Endothelial cell (in vitro differentiated cells): ENCODE results near the gene OGFRL1. TPM values are rescaled to one million over a fixed set of nuclear protein-coding genes. Genes with fewer than 3 reads are reported as not detected.

Source experiments
- DNase-seq: peaks from one replicate; pipeline ENCODE4 v3.0.0; 2021; ENCODE audit warnings: low spot score
- H3K27ac Mint-ChIP-seq: one replicate; pipeline ENCODE4 v1.8.0; 2021; ENCODE audit warnings: mixed read lengths, inconsistent platforms; ENCODE audit not compliant: unreplicated experiment
- H3K27me3 Mint-ChIP-seq: one replicate; pipeline ENCODE4 v1.8.0; 2021; ENCODE audit warnings: mild to moderate bottlenecking, moderate library complexity, mixed read lengths, inconsistent platforms; ENCODE audit not compliant: unreplicated experiment
- H3K36me3 Mint-ChIP-seq: one replicate; pipeline ENCODE4 v1.8.0; 2021; ENCODE audit warnings: mild to moderate bottlenecking, low read depth, mixed read lengths, inconsistent platforms; ENCODE audit not compliant: unreplicated experiment
- H3K4me1 Mint-ChIP-seq: one replicate; pipeline ENCODE4 v1.8.0; 2021; ENCODE audit warnings: mild to moderate bottlenecking, mixed read lengths, inconsistent platforms; ENCODE audit not compliant: unreplicated experiment
- H3K4me3 Mint-ChIP-seq: one replicate; pipeline ENCODE4 v1.8.0; 2021; ENCODE audit warnings: mild to moderate bottlenecking, mixed read lengths, inconsistent platforms; ENCODE audit not compliant: unreplicated experiment
- H3K9me3 Mint-ChIP-seq: one replicate; pipeline ENCODE4 v1.8.0; 2021; ENCODE audit warnings: mixed read lengths, inconsistent platforms; ENCODE audit not compliant: unreplicated experiment
- CTCF ChIP-seq: fragments of 200-600 bp; sonication (generic); IDR thresholded peaks from one replicate; pipeline ENCODE4 v1.5.0; 2021; ENCODE audit warnings: antibody characterized with exemption; ENCODE audit not compliant: unreplicated experiment
- total RNA-seq: library from RNA; stranded (reverse); fragmentation: NEBNext Ultra II Directional; extraction: Animal tissue kit (Norgen Biotek cat#: 25700); gene quantifications from one replicate; pipeline ENCODE4 v1.2.1, GENCODE V29; 2021; ENCODE audit not compliant: unreplicated experiment

Gene OGFRL1
- total RNA-seq, 1 donor from 2014 or later: 6.0 TPM

- H3K4me1 Mint-ChIP-seq: no peaks in the 10 kb centered on the region
- no peak for TF ChIP-seq CTCF
- no peak overlapping the region for H3K4me3 Mint-ChIP-seq
- no peaks in the 10 kb centered on the region for H3K36me3 Mint-ChIP-seq
- H3K27ac Mint-ChIP-seq: no peak overlapping the region
- H3K9me3 Mint-ChIP-seq: no peaks in the 10 kb centered on the region
- H3K27me3 Mint-ChIP-seq: no peaks in the 10 kb centered on the region
- no peak for DNase-seq
Measured at GRCh38 chr6:71351190-71351589, 62.6 kb downstream of the OGFRL1 start.
